Measurements from ENCODE around the gene AKAP8. TPM values are rescaled to one million over a fixed set of nuclear protein-coding genes. Genes with fewer than 3 reads are reported as not detected.

AKAP8 gene
- total and polyA plus RNA-seq, 9 of the 15 experiments (the other 6 are each of a cell fraction or from before 2014, with no cell fraction given), result 3.4 to 56.5 (median 15.0) TPM

DNA sequence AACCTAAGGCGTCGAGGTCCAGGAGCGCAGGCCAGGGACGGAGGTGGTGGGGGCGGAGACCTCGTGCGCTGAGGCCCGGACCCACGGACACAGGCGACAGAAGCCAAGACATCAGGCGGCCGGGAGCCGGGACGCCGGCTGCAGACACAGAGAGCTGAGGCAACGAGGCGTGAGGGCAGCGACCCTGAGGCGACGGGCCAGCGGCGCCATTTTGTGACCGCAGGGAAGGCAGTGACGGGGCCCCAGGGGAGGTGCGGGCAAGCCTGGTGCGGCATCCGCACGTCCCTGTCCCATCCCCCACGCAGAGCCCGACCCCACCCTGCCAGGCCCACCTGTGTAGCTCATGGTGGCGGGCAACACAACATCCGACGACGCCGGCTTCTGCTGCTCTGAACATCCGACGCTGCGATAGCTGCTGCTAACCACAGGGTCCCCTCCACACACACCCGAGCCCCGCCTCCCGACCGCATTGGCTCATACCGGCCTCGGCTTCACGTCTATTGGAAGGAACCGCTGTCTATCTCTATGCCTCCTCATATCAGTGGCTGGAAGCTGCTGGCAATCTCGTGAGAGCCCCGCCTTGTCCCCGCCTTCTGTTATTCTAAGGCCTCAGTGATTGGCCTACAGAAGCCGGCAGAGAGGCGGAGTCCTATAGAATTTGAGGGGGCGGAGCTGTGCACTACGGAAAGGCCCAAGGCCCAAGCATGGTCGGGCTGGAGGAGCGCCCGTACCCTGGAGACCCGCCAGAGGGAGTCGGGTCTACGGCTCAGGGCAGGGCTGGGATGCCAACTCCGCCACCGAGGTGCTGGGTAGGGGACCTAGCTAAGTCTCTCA lies 39.2 kb upstream of the AKAP8 start, which contains the start of gene AKAP8L (continued):
- TF ChIP-seq, protein P1, sequence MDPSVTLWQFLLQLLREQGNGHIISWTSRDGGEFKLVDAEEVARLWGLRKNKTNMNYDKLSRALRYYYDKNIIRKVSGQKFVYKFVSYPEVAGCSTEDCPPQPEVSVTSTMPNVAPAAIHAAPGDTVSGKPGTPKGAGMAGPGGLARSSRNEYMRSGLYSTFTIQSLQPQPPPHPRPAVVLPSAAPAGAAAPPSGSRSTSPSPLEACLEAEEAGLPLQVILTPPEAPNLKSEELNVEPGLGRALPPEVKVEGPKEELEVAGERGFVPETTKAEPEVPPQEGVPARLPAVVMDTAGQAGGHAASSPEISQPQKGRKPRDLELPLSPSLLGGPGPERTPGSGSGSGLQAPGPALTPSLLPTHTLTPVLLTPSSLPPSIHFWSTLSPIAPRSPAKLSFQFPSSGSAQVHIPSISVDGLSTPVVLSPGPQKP (CRISPR knock-in tag; IDR thresholded peaks at IDR 0.05), result no peak
- TF ChIP-seq U2AF1 (optimal IDR thresholded peaks at IDR 0.05; ENCODE audit: low read depth, low read length) (no peak), COPS2 (conservative IDR thresholded peaks at IDR 0.05) (no peak), HSF4 (CRISPR knock-in tag; IDR thresholded peaks at IDR 0.05; ENCODE audit: borderline replicate concordance) (no peak), TBP (optimal IDR thresholded peaks at IDR 0.05; ENCODE audit: low read depth, low read length) (peak; percentile 80), POLR2B (IDR thresholded peaks at IDR 0.05; ENCODE audit: low read depth, partially characterized antibody) (peak; percentile 91), SMAD2 (IDR thresholded peaks at IDR 0.05; ENCODE audit: low read depth, low read length) (no peak), GTF2E2 (tag; IDR thresholded peaks at IDR 0.05) (no peak), ZNF316 (IDR thresholded peaks at IDR 0.05) (no peak), STAT5B (CRISPR knock-in tag; IDR thresholded peaks at IDR 0.05) (no peak), ZNF282 (CRISPR knock-in tag; IDR thresholded peaks at IDR 0.05) (no peak), NFRKB (IDR thresholded peaks at IDR 0.05; ENCODE audit: low read depth) (peak; percentile 54; the same call in 1 of the 2 replicates), ZNF224 (CRISPR knock-in tag; IDR thresholded peaks at IDR 0.05) (no peak), HNRNPUL1 (IDR thresholded peaks at IDR 0.05; ENCODE audit: low read length) (no peak)
- TF ChIP-seq, protein P2, sequence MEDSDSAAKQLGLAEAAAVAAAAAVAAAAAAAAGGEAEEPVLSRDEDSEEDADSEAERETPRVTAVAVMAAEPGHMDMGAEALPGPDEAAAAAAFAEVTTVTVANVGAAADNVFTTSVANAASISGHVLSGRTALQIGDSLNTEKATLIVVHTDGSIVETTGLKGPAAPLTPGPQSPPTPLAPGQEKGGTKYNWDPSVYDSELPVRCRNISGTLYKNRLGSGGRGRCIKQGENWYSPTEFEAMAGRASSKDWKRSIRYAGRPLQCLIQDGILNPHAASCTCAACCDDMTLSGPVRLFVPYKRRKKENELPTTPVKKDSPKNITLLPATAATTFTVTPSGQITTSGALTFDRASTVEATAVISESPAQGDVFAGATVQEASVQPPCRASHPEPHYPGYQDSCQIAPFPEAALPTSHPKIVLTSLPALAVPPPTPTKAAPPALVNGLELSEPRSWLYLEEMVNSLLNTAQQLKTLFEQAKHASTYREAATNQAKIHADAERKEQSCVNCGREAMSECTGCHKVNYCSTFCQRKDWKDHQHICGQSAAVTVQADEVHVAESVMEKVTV (CRISPR knock-in tag; IDR thresholded peaks at IDR 0.05), result peak; percentile 56; the same call in 1 of the 2 replicates
- TF ChIP-seq, protein P3, sequence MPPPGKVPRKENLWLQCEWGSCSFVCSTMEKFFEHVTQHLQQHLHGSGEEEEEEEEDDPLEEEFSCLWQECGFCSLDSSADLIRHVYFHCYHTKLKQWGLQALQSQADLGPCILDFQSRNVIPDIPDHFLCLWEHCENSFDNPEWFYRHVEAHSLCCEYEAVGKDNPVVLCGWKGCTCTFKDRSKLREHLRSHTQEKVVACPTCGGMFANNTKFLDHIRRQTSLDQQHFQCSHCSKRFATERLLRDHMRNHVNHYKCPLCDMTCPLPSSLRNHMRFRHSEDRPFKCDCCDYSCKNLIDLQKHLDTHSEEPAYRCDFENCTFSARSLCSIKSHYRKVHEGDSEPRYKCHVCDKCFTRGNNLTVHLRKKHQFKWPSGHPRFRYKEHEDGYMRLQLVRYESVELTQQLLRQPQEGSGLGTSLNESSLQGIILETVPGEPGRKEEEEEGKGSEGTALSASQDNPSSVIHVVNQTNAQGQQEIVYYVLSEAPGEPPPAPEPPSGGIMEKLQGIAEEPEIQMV (tag; conservative IDR thresholded peaks at IDR 0.05; ENCODE audit: low read depth), result no peak
- TF ChIP-seq, protein P4, sequence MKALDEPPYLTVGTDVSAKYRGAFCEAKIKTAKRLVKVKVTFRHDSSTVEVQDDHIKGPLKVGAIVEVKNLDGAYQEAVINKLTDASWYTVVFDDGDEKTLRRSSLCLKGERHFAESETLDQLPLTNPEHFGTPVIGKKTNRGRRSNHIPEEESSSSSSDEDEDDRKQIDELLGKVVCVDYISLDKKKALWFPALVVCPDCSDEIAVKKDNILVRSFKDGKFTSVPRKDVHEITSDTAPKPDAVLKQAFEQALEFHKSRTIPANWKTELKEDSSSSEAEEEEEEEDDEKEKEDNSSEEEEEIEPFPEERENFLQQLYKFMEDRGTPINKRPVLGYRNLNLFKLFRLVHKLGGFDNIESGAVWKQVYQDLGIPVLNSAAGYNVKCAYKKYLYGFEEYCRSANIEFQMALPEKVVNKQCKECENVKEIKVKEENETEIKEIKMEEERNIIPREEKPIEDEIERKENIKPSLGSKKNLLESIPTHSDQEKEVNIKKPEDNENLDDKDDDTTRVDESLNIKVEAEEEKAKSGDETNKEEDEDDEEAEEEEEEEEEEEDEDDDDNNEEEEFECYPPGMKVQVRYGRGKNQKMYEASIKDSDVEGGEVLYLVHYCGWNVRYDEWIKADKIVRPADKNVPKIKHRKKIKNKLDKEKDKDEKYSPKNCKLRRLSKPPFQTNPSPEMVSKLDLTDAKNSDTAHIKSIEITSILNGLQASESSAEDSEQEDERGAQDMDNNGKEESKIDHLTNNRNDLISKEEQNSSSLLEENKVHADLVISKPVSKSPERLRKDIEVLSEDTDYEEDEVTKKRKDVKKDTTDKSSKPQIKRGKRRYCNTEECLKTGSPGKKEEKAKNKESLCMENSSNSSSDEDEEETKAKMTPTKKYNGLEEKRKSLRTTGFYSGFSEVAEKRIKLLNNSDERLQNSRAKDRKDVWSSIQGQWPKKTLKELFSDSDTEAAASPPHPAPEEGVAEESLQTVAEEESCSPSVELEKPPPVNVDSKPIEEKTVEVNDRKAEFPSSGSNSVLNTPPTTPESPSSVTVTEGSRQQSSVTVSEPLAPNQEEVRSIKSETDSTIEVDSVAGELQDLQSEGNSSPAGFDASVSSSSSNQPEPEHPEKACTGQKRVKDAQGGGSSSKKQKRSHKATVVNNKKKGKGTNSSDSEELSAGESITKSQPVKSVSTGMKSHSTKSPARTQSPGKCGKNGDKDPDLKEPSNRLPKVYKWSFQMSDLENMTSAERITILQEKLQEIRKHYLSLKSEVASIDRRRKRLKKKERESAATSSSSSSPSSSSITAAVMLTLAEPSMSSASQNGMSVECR (CRISPR knock-in tag; IDR thresholded peaks at IDR 0.05), result peak; percentile 45; the same call in 1 of the 2 replicates
- TF ChIP-seq, protein P5, sequence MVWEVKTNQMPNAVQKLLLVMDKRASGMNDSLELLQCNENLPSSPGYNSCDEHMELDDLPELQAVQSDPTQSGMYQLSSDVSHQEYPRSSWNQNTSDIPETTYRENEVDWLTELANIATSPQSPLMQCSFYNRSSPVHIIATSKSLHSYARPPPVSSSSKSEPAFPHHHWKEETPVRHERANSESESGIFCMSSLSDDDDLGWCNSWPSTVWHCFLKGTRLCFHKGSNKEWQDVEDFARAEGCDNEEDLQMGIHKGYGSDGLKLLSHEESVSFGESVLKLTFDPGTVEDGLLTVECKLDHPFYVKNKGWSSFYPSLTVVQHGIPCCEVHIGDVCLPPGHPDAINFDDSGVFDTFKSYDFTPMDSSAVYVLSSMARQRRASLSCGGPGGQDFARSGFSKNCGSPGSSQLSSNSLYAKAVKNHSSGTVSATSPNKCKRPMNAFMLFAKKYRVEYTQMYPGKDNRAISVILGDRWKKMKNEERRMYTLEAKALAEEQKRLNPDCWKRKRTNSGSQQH (CRISPR knock-in tag; IDR thresholded peaks at IDR 0.05), result peak; percentile 83; the same call in 1 of the 2 replicates
